HEK293 (cell line): Measurements from ENCODE around the gene ENDOG.

Experiments
- BCL11A ChIP-seq: fragments of 450-650 bp; formaldehyde crosslinking; IDR thresholded peaks from 2 replicates; pipeline ENCODE4 v1.5.1; 2016; ENCODE audit warnings: low read depth, missing biosample characterization, missing genetic modification characterization
- HOXD13 ChIP-seq: sonication (generic); formaldehyde crosslinking; IDR thresholded peaks from 2 replicates; pipeline ENCODE4 v1.8.0; 2022; ENCODE audit warnings: missing genetic modification reagents, borderline replicate concordance
- KLF16 ChIP-seq: fragments of 450-650 bp; formaldehyde crosslinking; IDR thresholded peaks from 2 replicates; pipeline ENCODE4 v1.5.1; 2017; ENCODE audit warnings: missing biosample characterization, missing genetic modification characterization
- PRDM4 ChIP-seq: fragments of 450-650 bp; formaldehyde crosslinking; IDR thresholded peaks from 2 replicates; pipeline ENCODE4 v1.5.1; 2017; ENCODE audit warnings: missing biosample characterization, missing genetic modification characterization
- SP2 ChIP-seq: fragments of 450-650 bp; formaldehyde crosslinking; IDR thresholded peaks from 2 replicates; pipeline ENCODE4 v1.5.1; 2016; ENCODE audit warnings: missing biosample characterization, missing genetic modification characterization
- ZNF114 ChIP-seq: fragments of 450-650 bp; formaldehyde crosslinking; IDR thresholded peaks from 2 replicates; pipeline ENCODE4 v1.5.0; 2017; ENCODE audit warnings: missing biosample characterization, missing genetic modification characterization
- ZNF423 ChIP-seq: fragments of 450-650 bp; formaldehyde crosslinking; IDR thresholded peaks from 2 replicates; pipeline ENCODE4 v1.5.1; 2016; ENCODE audit warnings: missing biosample characterization, missing genetic modification characterization
- ZNF426 ChIP-seq: fragments of 450-650 bp; formaldehyde crosslinking; IDR thresholded peaks from 2 replicates; pipeline ENCODE4 v1.5.1; 2017; ENCODE audit warnings: missing biosample characterization, missing genetic modification characterization, mild to moderate bottlenecking, inconsistent platforms, moderate library complexity
- ZNF707 ChIP-seq: fragments of 450-650 bp; formaldehyde crosslinking; IDR thresholded peaks from 2 replicates; pipeline ENCODE4 v1.5.1; 2016; ENCODE audit warnings: missing biosample characterization, missing genetic modification characterization
- TF ChIP-seq, protein P1 (sequence below): fragments of 450-650 bp; formaldehyde crosslinking; IDR thresholded peaks from 2 replicates; pipeline ENCODE4 v1.5.1; 2016; ENCODE audit warnings: missing biosample characterization, missing genetic modification characterization, low read depth
- TF ChIP-seq, protein P2 (sequence below): fragments of 450-650 bp; formaldehyde crosslinking; IDR thresholded peaks from 2 replicates; pipeline ENCODE4 v1.5.1; 2016; ENCODE audit warnings: missing biosample characterization, missing genetic modification characterization
- TF ChIP-seq, protein P3 (sequence below): fragments of 450-650 bp; formaldehyde crosslinking; IDR thresholded peaks from 2 replicates; pipeline ENCODE4 v1.5.1; 2016; ENCODE audit warnings: missing biosample characterization, missing genetic modification characterization

DNA sequence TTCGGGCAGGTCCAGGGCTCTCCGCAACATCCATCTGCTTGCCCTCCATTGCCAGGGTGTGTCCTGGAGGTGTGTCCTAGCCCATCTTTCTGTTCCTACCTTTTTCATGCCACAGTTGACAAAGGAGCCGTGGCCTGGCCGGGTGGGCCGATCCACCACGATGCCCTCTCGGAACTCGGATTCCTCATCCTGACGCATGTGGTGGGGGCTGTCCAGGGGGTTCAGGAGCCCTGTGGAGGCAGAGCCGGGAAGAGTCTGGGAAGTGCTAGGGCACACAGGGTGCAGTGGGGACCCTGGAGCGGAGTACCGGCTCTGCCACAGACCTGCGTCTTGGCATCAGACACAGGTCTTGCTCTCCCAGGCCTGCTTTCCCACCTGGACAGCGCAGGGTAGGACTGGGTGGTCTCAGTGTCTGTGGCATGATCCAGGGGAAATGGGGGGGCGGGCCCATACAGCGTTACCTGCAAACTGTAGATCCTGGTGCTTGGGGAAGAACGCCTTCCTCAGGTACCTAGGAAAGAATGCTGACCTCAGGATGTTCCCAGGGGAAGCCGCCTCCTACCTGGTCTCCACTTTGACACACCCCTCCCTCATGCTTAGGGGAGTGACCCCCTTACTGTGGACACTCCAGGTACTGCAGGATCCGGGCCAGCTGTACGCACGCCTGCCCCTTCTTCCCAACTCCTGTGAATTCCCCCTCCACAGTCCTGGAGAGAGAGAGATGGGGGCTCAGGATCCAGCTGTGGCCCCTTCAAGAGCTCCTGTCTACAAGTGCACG is 7.8 kb downstream of the ENDOG start:
- TF ChIP-seq BCL11A (no peak), ZNF707 (no peak), ZNF426 (tag by site-specific recombination) (no peak), KLF16 (no peak), PRDM4 (no peak), HOXD13 (CRISPR knock-in tag) (no peak), SP2 (tag by site-specific recombination) (no peak), ZNF423 (no peak), ZNF114 (tag by site-specific recombination) (no peak)
- TF ChIP-seq, protein P1, sequence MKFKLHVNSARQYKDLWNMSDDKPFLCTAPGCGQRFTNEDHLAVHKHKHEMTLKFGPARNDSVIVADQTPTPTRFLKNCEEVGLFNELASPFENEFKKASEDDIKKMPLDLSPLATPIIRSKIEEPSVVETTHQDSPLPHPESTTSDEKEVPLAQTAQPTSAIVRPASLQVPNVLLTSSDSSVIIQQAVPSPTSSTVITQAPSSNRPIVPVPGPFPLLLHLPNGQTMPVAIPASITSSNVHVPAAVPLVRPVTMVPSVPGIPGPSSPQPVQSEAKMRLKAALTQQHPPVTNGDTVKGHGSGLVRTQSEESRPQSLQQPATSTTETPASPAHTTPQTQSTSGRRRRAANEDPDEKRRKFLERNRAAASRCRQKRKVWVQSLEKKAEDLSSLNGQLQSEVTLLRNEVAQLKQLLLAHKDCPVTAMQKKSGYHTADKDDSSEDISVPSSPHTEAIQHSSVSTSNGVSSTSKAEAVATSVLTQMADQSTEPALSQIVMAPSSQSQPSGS (tag by site-specific recombination), result no peak
- TF ChIP-seq, protein P2, sequence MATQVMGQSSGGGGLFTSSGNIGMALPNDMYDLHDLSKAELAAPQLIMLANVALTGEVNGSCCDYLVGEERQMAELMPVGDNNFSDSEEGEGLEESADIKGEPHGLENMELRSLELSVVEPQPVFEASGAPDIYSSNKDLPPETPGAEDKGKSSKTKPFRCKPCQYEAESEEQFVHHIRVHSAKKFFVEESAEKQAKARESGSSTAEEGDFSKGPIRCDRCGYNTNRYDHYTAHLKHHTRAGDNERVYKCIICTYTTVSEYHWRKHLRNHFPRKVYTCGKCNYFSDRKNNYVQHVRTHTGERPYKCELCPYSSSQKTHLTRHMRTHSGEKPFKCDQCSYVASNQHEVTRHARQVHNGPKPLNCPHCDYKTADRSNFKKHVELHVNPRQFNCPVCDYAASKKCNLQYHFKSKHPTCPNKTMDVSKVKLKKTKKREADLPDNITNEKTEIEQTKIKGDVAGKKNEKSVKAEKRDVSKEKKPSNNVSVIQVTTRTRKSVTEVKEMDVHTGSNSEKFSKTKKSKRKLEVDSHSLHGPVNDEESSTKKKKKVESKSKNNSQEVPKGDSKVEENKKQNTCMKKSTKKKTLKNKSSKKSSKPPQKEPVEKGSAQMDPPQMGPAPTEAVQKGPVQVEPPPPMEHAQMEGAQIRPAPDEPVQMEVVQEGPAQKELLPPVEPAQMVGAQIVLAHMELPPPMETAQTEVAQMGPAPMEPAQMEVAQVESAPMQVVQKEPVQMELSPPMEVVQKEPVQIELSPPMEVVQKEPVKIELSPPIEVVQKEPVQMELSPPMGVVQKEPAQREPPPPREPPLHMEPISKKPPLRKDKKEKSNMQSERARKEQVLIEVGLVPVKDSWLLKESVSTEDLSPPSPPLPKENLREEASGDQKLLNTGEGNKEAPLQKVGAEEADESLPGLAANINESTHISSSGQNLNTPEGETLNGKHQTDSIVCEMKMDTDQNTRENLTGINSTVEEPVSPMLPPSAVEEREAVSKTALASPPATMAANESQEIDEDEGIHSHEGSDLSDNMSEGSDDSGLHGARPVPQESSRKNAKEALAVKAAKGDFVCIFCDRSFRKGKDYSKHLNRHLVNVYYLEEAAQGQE (tag by site-specific recombination), result no peak
- TF ChIP-seq, protein P3, sequence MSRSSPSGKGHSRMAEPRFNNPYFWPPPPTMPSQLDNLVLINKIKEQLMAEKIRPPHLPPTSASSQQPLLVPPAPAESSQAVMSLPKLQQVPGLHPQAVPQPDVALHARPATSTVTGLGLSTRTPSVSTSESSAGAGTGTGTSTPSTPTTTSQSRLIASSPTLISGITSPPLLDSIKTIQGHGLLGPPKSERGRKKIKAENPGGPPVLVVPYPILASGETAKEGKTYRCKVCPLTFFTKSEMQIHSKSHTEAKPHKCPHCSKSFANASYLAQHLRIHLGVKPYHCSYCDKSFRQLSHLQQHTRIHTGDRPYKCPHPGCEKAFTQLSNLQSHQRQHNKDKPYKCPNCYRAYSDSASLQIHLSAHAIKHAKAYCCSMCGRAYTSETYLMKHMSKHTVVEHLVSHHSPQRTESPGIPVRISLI, result no peak
